Upper lobe of left lung (tissue), 4 donors: ENCODE measurements around the gene ZNF408.

ENCODE experiments used
- CTCF ChIP-seq, 6 experiments: fragments of 450-650 bp in 4 of 6; fragments of 200-600 bp in 2 of 6; sonication (generic) in 2 of 6; IDR thresholded peaks; one replicate each; pipeline ENCODE4 v1.5.1; 2016 to 2019; ENCODE audit warnings: antibody characterized with exemption in 6 of 6
- POLR2A ChIP-seq, 4 donors: fragments of 450-650 bp; IDR thresholded peaks; one replicate each; pipeline ENCODE4 v1.5.1; 2016 to 2017; ENCODE audit warnings: antibody characterized with exemption in 4 of 4, mild to moderate bottlenecking in 2 of 4

- TF ChIP-seq POLR2A (IDR thresholded peaks at IDR 0.05) (no peak), CTCF (IDR thresholded peaks at IDR 0.05) (no peak)
Measured at GRCh38 chr11:46663277-46663940, 37.4 kb upstream of the ZNF408 start.
